ENCODE data around the gene ITGAX. TPM values are rescaled to one million over a fixed set of nuclear protein-coding genes. Genes with fewer than 3 reads are reported as not detected.

ITGAX gene
- total RNA-seq, 1 donor from 2014 or later, result 1.4 TPM

- H3K27ac ChIP-seq (replicated peaks), result no peak overlapping the region
- no peaks in the 10 kb centered on the region for H3K4me1 ChIP-seq
- intact Hi-C loops (cut with micrococcal nuclease), result no loop called here
- no peak for TF ChIP-seq CTCF (IDR thresholded peaks at IDR 0.05; ENCODE audit: borderline replicate concordance)
- H3K27me3 ChIP-seq (ENCODE audit: low read depth), result no peaks in the 10 kb centered on the region
- H3K9me3 ChIP-seq (replicated peaks), result no peaks in the 10 kb centered on the region
- no peak for DNase-seq
- no peak overlapping the region for H3K4me3 ChIP-seq
- H3K36me3 ChIP-seq, result no peaks in the 10 kb centered on the region
These were observed 10.3 kb upstream of the ITGAX start for GRCh38 chr16:31344712-31345111.

- no peak for DNase-seq
- Histone ChIP-seq H3K9me3 (replicated peaks) (no peaks in the 10 kb centered on the region), H3K27ac (replicated peaks) (no peak overlapping the region), H3K4me3 (no peak overlapping the region), H3K4me1 (no peaks in the 10 kb centered on the region), H3K36me3 (no peaks in the 10 kb centered on the region), H3K27me3 (ENCODE audit: low read depth) (peaks cover 24% of the 10 kb centered on the region)
- intact Hi-C loops (cut with micrococcal nuclease), result no loop called here
- TF ChIP-seq CTCF (IDR thresholded peaks at IDR 0.05; ENCODE audit: borderline replicate concordance), result no peak
These were observed 7.5 kb upstream of the ITGAX start for GRCh38 chr16:31347445-31347844.

GRCh38 chr16:31348579-31348978, 6.4 kb upstream of the ITGAX start:
- intact Hi-C loops (cut with micrococcal nuclease), result no loop called here
- no peaks in the 10 kb centered on the region for H3K4me1 ChIP-seq
- peaks cover 25% of the 10 kb centered on the region for H3K27me3 ChIP-seq (ENCODE audit: low read depth)
- no peak overlapping the region for H3K27ac ChIP-seq (replicated peaks)
- H3K4me3 ChIP-seq, result no peak overlapping the region
- TF ChIP-seq CTCF (IDR thresholded peaks at IDR 0.05; ENCODE audit: borderline replicate concordance), result no peak
- DNase-seq, result no peak
- H3K36me3 ChIP-seq, result no peaks in the 10 kb centered on the region
- H3K9me3 ChIP-seq (replicated peaks), result no peaks in the 10 kb centered on the region

GRCh38 chr16:31350275-31351005, 4.5 kb upstream of the ITGAX start:
- Histone ChIP-seq H3K27ac (replicated peaks) (no peak overlapping the region), H3K4me1 (no peaks in the 10 kb centered on the region), H3K9me3 (replicated peaks) (no peaks in the 10 kb centered on the region), H3K27me3 (ENCODE audit: low read depth) (peaks cover 25% of the 10 kb centered on the region), H3K36me3 (no peaks in the 10 kb centered on the region), H3K4me3 (no peak overlapping the region)
- intact Hi-C loops (cut with micrococcal nuclease), result no loop called here
- TF ChIP-seq CTCF (IDR thresholded peaks at IDR 0.05; ENCODE audit: borderline replicate concordance), result no peak
- DNase-seq, result no peak

- Histone ChIP-seq H3K27me3 (ENCODE audit: low read depth) (peaks cover 25% of the 10 kb centered on the region), H3K27ac (replicated peaks) (no peak overlapping the region), H3K4me1 (no peaks in the 10 kb centered on the region), H3K36me3 (no peaks in the 10 kb centered on the region), H3K9me3 (replicated peaks) (no peaks in the 10 kb centered on the region), H3K4me3 (no peak overlapping the region)
- intact Hi-C loops (cut with micrococcal nuclease), result no loop called here
- no peak for TF ChIP-seq CTCF (IDR thresholded peaks at IDR 0.05; ENCODE audit: borderline replicate concordance)
- DNase-seq, result no peak
These were observed 3.6 kb upstream of the ITGAX start for GRCh38 chr16:31351246-31351941.

Data from left ventricle myocardium inferior (tissue), 1 donor.